Stimulated activated CD4-positive, alpha-beta T cell treated with anti-CD3 and anti-CD28 coated beads, Interleukin-15, amount 100 ng/mL, for 1 hour (primary cell): ENCODE measurements around the gene FANCI.

Source experiments
- DNase-seq, 2 donors: peaks; one replicate each; pipeline ENCODE4 v3.0.0-alpha.2; 2020; ENCODE audit warnings: low read depth in 1 of 2, low spot score in 1 of 2

Gene FANCI

GRCh38 chr15:89243691-89244573 is at the start of gene FANCI:
FANCI (plus strand) TSS chr15:89243979; CDS start chr15:89247648, 3,669 bp downstream.
- peak; percentile 90 to 96 for DNase-seq

DNA sequence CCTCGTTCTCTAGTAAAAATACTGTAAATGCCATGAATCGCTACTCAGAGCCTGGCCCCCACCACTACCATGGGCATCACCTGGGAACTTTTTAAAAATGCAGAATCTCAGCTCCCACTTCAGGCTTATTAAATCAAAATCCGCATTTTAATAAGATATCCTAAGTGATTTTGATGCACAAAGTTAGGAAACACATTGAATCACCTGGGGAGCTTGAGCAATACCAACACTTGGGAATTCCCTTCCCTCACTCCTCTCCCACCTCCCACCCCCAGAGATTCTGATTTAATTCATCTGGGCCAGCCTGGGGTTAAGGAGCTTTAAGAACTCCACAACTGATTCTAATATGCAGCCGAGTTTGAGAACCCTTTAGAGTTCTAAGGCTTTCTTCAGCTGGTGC is 49.2 kb upstream of the FANCI start:
- DNase-seq = no peak

GRCh38 chr15:89195836-89196235 is 47.9 kb upstream of the FANCI start:
- DNase-seq = no peak

GRCh38 chr15:89196241-89196640 is 47.5 kb upstream of the FANCI start:
- no peak for DNase-seq

GRCh38 chr15:89196994-89197393 is 46.8 kb upstream of the FANCI start:
- DNase-seq = no peak

GRCh38 chr15:89197503-89197971 is 46.2 kb upstream of the FANCI start:
- DNase-seq = no peak

GRCh38 chr15:89198196-89198595 is 45.6 kb upstream of the FANCI start:
- no peak for DNase-seq

DNA sequence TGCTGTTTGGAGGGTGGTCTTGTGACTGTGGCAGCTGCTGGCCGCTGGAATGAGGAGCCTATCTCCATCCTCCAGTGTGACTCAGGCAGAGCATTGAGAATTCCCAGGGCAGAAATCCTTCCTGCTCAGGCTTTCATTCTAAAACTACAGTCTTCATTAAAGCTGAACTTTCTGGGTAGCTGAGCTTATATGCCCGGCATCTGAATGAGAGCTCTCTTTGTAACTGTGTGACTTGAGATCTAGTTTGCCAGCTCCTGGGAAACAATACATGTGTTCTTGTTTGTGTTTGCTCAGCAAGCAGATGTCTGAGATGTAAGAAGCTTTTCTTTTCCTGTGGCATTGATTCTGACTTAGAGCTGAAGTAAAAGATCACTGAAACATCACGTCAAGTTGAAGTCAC is 44.8 kb upstream of the FANCI start:
- no peak for DNase-seq

DNA sequence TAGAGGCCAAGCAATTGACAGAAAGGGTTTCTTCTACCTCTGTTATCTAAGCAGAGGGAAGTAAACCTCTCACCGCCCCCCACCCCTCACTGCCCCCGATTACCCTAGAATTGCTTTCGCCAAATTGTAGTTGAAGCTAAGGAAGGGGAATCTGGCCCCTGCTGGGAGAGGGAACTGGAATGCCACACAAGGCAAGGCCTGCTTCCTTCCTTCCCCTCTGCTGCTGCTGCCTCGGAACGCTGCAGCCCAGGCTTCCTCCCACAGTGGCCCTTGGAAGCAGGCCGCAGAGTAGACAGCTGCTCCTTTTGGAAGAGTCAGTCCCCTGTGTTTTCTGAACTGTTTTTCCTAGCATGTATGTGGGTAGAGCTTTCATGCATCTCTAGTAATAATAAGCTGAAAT is 44.0 kb upstream of the FANCI start:
- DNase-seq = no peak

GRCh38 chr15:89200182-89200581 is 43.6 kb upstream of the FANCI start:
- DNase-seq = no peak

DNA sequence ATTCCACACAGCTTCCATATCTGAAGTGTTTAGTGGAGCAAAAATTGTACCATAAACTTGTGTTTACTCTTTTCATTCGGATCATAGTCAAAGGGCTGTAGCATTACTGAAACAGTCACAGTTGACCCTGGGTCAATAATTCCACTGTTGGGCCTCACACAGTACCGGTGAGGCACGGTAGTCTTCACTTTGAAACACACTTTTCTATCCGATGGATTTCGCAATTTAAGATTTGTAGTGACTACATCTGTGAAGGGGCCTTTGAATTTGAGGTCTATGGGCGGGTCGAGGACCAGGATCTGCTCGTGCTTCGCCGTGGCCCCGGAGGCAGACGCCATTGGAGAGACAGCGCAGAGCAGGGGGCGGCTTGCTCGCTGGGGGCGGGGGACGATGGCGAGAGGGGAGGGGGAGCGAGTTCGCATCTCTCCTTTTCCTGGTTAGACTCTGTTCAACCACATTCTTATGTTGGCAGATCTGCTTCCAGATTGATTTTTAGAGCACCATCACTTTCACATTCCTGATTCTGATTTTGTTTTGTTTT is 42.2 kb upstream of the FANCI start:
- no peak for DNase-seq

DNA sequence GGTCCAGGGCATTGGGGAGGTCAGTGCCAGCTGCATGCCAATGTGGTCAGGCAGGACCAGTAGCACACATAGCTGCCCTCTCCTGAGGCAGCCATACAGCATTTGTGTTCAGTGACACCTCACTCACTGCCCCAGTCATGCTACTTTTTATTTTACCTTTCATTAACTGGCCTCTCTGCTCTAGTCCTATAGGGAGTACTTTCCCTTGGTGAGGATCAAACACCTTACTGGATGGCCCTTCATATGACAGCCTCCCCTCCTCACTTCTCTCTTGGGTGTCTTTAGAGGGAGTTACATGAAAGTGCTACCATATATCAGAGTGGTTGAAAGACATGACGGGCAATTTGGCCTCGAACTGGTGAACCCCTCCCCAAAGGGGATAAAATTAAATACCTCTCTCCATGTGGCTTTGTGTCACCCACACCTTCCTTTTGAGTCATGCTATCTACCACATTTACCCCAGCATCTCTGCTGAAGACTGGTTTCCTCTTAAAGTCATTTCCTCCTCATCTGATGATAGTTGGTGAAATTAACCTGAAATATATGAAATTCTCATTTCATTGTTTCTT is 40.0 kb upstream of the FANCI start:
- no peak for DNase-seq

DNA sequence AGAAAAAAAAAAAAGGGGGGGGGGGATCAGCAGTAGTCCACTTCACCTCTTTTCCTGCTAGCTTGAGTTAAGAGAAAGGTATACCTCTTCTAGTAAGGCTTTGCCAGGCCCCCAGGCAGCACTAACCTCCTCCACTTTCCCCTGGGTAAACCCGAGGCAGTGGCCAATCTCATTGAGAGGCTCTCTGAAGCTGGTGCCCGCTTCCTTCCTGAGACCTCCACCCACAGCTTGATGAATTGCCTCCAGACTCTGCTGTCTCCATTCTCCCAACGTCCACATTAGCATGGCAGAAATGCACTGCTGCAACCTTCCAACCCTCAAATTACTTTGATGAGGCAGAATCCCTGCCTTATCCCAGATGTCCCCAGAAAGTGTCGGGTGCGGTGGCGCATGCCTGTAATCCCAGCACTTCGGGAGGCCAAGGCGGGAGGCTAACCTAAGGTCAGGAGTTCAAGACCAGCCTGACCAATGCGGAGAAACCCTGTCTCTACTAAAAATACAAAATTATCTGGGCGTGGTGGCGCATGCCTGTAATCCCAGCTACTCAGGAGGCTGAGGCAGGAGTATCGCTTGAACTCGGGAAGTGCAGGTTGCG is 37.7 kb upstream of the FANCI start:
- no peak for DNase-seq

DNA sequence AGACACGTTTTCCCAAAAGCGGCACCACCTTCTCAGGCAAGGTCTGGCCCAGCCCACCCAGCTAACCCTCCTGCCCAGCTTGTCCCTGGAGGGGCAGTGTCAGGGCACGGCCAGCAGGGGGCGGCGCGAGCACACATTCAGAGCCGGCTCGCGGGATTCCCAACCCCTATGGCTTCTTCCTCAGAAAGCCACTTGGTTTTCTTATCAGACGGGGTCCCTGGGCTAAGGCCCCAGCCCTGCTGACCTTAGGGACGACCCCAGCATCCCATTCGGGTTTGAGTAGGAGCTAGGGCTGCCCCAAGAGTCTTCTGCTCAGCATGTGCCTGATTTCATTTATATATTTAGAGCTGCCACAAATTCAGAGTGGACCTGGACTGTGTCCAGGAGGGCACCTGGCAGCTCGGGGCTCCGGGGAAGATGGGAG is 36.9 kb upstream of the FANCI start:
- DNase-seq = peak; percentile 39 to 63

- no peak for DNase-seq
These were observed 35.5 kb upstream of the FANCI start for GRCh38 chr15:89208256-89208655.

DNA sequence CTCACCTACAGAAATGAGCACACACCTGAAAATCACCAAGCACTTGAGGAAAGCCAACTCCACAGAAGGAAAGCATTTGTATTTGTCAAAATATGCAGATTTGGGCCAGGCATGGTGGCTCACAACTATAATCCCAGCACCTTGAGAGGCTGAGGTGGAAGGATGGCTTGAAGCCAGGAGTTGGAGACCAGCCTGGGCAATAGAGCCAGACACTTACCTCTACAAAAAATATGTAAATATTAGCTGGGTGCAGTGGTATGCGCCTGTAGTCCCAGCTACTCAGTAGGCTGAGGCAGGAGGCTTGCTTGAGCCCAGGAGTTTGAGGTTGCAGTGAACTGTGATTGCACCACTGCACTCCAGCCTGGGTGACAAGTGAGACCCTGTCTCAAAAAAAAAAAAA is 34.7 kb upstream of the FANCI start:
- no peak for DNase-seq

DNA sequence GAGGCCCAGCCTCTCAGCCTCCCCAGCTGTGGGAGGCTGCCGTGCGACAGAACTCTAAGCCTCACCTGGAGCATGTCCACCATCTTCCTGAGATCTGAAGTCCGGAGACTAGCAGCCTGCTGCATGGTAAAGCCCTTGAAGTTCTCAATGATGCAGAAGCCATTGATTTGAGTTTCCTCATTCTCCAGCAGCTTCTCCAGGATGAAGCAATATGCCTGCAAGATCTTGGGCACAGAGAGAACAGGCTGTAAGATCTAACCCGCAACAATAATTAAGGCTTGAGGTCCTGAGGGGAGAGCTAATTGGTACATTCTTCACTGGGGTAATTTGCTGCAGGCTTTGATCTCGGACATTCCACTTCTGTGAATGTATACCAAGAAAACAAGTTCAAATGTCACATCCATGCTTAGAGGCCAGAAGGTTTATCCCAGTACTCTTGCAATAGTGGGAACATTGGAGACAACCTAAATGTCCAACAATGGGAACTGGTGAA is 32.1 kb upstream of the FANCI start:
- DNase-seq = no peak

DNA sequence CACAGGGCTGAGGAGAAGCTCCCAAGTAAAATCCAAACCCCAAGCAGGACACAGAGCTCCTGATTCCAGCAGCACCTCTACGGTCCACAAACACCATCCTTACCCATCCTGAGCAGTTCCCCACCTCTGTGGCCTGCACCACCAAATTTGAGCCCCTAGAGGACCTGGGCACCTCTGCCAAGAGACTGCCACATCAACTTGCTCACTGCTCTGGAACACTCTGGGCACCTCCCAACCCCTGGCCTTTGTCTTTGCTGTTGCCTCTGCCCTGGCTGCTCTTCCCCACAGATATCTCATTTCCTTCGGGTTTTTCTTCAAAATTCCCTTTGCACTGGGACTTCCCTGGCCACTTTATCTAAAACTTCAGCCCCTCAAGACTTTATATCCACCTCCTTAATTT is 28.2 kb upstream of the FANCI start:
- no peak for DNase-seq

- DNase-seq = no peak
These were observed 26.7 kb upstream of the FANCI start for GRCh38 chr15:89217031-89217430.

- DNase-seq = no peak
These were observed 25.9 kb upstream of the FANCI start for GRCh38 chr15:89217686-89218376.

DNA sequence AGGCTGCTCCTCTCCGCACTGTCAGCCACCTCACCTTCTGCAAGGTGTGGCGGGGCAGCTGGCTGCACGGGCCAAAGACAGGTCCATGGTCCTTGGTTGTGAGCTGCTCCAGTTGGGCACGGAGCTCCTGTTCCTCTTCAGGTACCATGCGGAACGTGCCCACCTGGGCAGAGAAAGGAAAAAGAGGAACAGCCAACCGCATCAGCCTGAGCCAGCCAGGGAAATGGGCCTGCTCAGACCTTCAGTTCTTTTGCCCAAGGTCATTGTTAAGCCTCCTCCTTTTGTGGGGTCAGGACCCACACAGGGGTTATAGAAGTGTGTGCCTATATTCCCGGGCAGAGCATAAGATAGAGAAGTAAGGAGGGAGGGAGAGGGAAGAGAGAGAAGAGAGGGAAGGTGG is 25.2 kb upstream of the FANCI start:
- DNase-seq = no peak
